Ishikawa (cell line): Measurements from ENCODE around the gene CTLA4.

Experiments
- CEBPB ChIP-seq: IDR thresholded peaks from 2 replicates; pipeline ENCODE4 v1.6.1; 2012
- EP300 ChIP-seq: IDR thresholded peaks from 2 replicates; pipeline ENCODE4 v1.6.1; 2012; ENCODE audit warnings: borderline replicate concordance
- RAD21 ChIP-seq: IDR thresholded peaks from 2 replicates; pipeline ENCODE4 v1.6.1; 2012; ENCODE audit warnings: low read depth
- YY1 ChIP-seq: IDR thresholded peaks from 2 replicates; pipeline ENCODE4 v1.6.1; 2012; ENCODE audit warnings: low read depth
- TF ChIP-seq, protein P1 (sequence below): IDR thresholded peaks from 2 replicates; pipeline ENCODE4 v1.6.1; 2012

DNA sequence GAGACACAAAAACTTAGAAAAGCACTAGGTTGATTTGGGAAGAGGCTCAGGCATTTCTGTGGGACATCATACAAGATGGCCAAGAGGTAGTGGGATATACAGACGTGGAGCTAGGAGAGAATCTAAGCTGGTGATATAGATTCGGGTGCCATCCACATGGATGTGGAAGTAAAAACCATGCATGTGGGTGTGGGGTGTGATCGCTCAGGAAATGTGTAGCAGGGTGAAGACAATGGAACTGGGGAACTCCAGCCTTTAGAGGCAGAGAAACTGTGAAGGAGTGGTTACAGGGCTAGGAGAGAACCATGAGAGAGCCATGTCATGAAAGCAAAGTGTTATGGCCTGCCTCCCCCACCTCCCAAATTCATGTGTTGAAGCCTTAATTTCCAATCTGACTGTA is 43.0 kb upstream of the CTLA4 start:
- TF ChIP-seq YY1 (no peak), EP300 (no peak), RAD21 (no peak), CEBPB (no peak)
- TF ChIP-seq, protein P1, sequence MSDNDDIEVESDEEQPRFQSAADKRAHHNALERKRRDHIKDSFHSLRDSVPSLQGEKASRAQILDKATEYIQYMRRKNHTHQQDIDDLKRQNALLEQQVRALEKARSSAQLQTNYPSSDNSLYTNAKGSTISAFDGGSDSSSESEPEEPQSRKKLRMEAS, result no peak
